CD4-positive, alpha-beta T cell treated with Interleukin-10 for 1 hour (primary cell): ENCODE results near the gene ZNHIT6.

ENCODE experiments used
- DNase-seq: peaks from one replicate; pipeline ENCODE4 v3.0.0-alpha.2; 2020

Gene ZNHIT6

DNA sequence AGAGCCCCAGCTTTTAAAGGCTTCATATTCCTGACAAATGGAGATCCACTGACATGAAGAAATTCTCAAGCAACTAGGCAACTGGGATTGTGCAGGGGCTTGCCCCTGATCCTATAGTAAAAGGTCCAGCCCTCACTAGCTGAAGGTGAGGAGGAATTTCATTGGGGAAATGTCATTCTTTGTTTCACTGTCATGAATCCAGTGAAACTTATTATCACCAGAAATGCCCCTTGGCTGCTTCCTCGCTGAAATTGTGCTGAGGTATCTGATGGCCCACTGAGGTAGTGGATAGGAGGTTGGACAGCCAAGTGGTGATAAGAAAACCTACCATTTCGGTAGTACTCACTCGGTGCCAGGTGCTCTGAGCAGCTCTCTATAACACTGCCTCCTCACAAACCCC, 91.5 kb downstream of the ZNHIT6 start:
- DNase-seq, result no peak

- DNase-seq, result no peak
Observed at GRCh38 chr1:85616364-85616705, 91.9 kb downstream of the ZNHIT6 start.

- DNase-seq, result no peak
Observed at GRCh38 chr1:85615586-85616363, 92.5 kb downstream of the ZNHIT6 start.

- no peak for DNase-seq
Observed at GRCh38 chr1:85612704-85613361, 95.4 kb downstream of the ZNHIT6 start.

DNA sequence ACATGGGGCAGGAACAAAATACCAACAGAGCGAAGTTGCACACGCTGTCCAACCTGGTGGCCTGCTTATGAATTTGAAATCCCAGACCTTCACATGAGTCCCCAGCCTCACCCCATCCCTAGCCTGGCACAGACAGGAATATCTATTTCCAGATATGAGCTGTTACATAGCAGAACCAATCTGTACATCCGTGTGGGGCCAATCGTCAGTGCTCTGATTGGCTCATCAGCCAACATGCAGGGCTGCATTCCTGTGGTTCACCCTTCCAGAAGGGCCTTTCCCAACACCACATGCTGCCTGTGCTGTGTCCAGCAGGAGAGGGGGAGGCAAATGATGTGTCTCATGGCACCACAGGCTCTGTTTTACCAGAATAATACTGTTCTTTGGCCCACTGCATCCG, 96.4 kb downstream of the ZNHIT6 start:
- DNase-seq, result no peak

DNA sequence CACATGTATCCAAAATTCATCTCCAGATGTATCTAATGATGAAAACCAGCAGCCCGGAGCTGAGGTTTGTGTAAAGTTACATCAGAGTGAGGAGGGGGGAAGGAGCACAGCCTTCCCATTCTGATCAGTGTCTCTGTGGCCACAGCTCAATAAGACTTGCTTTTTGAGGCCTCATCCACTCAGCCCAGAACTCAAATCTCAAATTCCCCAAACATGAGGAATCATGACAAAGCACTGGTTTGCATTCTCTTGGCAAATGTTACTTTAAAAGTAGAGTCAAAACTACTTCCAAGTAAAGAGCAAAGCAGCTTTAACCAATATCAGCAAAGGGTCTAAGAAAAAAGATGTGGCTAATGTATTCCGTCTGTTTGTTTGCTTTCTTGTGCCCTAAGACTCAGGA, 96.8 kb downstream of the ZNHIT6 start:
- no peak for DNase-seq

DNA sequence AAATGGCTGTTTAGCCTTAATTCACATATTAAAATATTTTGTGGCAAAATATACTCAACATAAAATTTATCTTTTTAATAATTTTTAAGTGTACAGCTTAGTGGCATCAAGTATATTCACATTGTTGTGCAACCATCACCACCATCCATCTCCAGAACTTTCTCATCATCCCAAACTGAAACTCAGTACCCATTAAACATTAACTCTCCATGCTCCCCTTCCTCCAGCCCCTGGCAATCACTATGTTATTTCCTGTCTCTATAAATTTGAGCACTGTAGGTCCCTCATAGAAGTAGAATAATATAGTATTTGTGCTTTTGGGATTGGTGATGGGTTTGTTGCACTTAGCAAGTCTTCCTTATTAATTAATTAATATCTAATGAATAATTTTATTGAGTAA, 98.3 kb downstream of the ZNHIT6 start:
- DNase-seq, result no peak

DNA sequence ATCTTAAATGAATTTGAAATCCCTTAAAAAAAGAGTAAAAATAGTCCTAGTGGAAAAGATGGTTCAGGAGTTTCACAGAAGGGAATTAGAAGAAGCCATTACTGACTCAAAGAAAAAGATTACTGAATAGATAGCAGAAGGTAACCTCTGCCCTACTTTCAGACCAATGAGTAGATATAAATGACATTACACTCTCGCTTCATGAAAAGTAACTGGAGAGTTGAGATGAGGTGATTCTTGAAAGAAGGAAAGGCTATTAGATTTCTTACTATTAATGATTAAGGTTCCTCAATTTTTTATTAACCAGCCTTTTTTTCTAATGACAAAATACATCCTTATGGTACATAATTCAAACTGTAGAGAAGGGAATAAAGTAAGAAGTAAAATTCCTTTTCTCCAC, 99.4 kb downstream of the ZNHIT6 start:
- DNase-seq, result no peak

GRCh38 chr1:85607921-85608265, 100.3 kb downstream of the ZNHIT6 start:
- DNase-seq, result no peak

DNA sequence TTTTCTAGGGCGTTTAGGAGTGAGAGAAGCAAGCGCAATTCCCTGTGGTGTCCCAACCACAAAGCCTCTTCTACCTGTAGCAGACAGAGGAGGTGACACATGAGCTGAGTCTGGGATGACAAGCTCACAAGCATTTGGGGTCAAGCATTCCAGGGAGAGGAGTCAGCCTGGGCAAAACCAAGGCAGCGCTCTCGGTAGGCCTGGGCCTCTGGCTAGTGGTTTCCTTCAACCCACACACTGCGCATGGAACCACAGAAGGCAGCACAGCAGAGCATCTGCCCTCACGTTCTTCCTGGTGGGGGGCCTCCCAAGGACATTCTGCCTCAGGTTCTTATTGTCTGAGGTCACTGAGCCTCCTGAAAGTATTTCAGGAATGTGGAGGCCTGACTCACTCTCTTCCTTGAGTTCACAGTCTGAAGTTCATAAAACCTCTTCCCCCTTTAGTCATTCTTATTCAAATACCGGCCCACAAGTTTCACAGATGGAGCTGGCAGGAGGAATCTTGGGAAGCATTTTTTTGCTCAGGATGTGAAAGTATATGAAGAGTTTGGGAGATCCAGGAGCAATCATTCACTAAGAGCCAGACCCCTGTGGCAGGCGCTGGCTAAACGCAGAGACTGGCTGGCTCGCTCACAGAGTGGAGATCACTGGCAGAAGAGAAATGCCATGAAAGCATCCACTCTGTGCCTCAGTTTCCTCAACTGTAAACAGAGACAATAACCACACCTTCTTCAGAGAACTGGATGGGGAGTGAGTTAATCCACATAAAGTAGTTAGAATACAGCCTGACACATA, 100.9 kb downstream of the ZNHIT6 start:
- DNase-seq, result no peak

DNA sequence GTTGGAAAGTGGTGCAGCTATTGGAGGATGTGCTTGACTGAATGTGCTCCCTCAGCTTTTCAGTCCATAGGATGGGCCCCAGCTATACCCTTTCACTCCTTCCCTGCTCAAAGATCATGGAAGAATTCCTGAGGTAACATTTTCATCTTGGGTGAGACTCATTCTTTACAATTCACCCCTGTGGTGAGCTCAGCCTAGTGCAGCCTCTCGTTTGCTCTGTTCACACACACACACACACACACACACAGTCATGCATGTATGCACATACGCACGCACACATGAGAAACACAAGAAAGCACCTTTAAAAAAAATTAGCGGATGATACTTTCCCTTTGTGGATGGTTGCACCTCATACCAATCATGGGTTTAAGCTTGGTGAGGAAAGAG, 101.8 kb downstream of the ZNHIT6 start:
- DNase-seq, result no peak

DNA sequence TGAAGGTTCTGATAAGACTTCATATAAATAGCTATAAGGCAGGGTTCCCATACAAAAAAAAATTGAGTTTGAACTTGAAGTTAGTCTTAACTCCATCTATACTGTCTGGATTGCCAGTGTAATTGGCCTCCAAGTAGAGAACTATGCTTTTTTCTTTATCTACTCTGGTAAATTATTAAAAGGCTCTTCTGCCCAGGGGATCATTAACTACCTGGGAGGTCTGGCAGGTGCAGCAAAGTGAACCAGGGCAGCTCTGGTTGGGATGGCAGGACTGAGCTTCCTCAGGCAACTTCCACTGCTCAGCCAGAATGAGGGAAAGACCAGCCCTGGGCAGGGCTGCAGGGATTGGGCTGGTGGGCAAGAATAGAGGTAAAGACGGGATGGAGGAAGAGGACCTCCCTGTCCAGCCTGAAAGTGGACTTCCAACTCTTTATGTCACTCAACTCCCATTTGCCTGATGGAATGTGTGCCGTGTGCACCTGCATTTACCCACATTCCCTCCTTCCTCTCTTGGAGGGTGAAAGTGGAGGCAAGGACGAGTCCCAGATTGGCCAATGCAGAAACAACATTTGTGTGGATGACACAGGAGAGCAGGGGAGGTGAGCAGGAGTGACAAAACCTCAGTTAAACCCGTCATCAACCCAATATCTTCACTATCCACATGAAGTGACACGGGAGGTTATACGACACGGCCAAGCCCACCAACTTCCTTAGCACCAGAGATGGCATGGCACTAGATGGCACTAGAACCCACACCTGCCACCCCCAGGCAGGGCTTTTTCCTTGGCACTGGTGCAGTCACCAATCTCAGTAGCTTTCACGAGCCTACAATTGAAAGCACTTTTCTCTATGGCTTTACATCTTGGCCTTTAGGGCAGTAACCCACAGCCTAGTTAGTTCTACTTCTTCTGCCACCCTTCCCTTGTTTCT, 102.5 kb downstream of the ZNHIT6 start:
- no peak for DNase-seq

DNA sequence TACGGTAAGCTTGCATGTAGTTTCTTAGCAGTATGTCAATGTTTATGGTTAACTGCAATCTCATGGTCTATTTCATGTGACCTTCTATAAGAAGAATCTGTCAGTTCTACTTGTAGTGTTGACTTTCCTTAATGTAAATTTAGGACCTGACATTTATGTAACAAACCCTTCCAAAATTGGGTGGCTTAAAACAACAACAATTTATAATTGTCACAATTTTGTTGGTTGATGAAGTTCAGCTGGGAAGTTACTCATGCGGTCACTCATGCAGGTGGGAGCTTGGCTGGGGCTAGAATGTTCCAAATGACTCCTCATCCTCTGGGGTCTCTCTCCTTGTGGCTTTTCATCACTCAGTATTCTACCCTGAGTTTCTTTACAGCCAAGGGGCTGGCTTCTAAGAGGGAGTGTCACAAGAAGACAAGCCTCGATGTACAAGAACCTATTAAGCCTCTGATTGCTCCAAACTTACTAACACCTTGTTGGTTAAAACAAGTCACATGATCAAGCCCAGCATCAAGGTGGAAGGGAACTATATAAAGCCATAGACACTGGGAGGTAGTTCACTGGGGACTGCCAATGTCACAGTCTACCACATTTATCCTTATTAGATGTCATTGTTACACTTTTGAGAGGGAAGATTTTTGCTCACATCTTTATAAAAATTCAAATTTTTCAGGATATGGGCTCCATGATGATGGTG, 103.8 kb downstream of the ZNHIT6 start:
- no peak for DNase-seq

DNA sequence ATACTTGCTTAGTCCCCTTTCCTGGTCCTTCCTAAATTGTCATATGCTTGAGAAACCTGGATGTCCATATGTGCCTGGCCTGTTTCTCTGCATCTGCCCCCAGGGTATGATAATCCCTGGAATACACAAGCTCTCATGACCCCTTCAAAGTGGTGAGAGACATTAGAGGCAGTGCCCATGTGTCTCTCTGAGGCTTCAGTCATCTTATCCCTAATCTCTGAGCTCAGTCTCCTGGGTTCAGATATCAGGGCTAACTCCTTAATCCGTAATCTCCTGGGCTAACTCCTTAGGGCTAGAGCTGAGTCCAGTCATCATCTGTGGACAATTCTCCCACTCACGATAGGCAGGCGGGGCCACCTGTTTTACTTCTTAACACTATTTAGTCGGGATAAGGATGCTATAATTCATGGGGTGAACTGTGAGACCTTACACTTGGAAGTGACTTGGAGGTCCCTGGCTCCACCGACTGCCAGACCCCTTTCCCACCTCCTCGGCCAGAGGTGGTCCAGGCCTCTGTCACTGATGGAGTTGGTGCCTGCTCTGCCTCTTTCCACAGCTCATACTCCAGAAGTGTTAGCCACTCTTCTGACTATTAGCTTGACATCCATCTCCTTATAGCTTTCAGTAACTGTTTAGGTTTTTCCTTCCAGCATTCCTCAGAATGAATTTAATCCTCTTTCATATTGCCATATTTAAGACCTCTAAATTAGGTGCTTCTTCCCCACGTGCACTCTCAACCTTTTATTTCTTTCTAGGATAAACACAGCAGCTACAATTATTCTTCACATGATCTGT, 105.0 kb downstream of the ZNHIT6 start:
- no peak for DNase-seq

DNA sequence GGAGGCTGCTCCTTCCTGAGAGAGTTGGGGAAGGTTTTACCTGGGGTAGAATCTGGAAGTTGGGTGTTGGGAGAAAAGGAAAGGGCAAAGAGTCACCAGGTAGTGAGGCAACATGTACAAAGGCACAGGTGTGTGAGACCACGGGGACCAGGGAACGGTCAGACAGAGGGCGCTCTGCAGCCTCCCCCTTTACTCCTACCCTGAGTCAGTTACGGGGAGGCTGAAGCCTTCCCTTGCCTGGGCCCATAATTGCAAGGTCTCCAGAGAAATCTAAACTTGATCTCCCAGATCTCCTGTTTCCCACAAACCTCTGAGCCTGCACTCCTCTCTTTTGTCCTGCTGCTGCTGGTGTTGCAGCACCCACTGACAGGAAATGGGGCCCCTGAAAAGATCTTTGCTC, 105.7 kb downstream of the ZNHIT6 start:
- DNase-seq, result no peak

DNA sequence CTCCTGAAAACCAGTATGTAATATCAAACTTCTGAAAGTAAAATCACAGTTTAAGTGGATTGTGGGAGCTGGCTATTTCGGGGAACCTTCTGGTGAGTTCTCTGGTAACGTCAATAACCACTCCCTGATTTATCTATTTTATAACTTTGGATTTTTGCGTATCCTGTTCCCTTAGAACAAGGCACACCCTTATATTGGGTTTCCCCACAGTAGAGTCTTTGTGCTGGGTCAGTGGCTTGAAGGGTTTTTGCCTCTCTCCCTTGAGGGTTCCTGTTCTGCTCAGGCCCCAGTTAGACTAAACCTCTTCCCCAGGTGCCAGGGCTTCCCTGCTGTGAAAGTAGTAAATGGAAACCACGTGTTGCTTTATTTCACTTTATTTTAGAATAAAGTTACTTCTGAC, 106.3 kb downstream of the ZNHIT6 start:
- no peak for DNase-seq

GRCh38 chr1:85599681-85600080, 108.6 kb downstream of the ZNHIT6 start:
- DNase-seq, result no peak
